DMS 273 (cell line): ENCODE data around the gene NSD2.

ENCODE experiments used
- DNase-seq: peaks from one replicate; lab custom pipeline; 2025; ENCODE audit not compliant: unreplicated experiment; lab: John Stamatoyannopoulos, UW

The NSD2 gene

GRCh38 chr4:1940566-1940965 lies 69.4 kb downstream of the NSD2 start:
- no peak for DNase-seq

GRCh38 chr4:1943928-1944327 lies 72.7 kb downstream of the NSD2 start:
- DNase-seq = no peak

- DNase-seq = no peak
Observed at GRCh38 chr4:1945124-1945895, 74.1 kb downstream of the NSD2 start.

- DNase-seq = no peak
Observed at GRCh38 chr4:1945912-1946311, 74.7 kb downstream of the NSD2 start.

GRCh38 chr4:1948232-1948631 lies 77.0 kb downstream of the NSD2 start:
- no peak for DNase-seq

GRCh38 chr4:1948892-1949436 lies 77.8 kb downstream of the NSD2 start:
- DNase-seq = no peak

- no peak for DNase-seq
Observed at GRCh38 chr4:1950369-1950768, 79.2 kb downstream of the NSD2 start.

GRCh38 chr4:1952058-1952700 lies 81.0 kb downstream of the NSD2 start:
- no peak for DNase-seq

- no peak for DNase-seq
Observed at GRCh38 chr4:1952719-1953118, 81.5 kb downstream of the NSD2 start.

GRCh38 chr4:1953335-1953734 lies 82.1 kb downstream of the NSD2 start:
- no peak for DNase-seq

- DNase-seq = no peak
Observed at GRCh38 chr4:1956631-1957030, 85.4 kb downstream of the NSD2 start.

GRCh38 chr4:1958276-1959103 lies 87.3 kb downstream of the NSD2 start:
- DNase-seq = no peak

- DNase-seq = no peak
Observed at GRCh38 chr4:1959104-1959384, 87.9 kb downstream of the NSD2 start.

- no peak for DNase-seq
Observed at GRCh38 chr4:1960170-1960825, 89.1 kb downstream of the NSD2 start.

GRCh38 chr4:1961038-1961437 lies 89.8 kb downstream of the NSD2 start:
- no peak for DNase-seq

GRCh38 chr4:1961563-1961962 lies 90.4 kb downstream of the NSD2 start:
- DNase-seq = peak; percentile 37

GRCh38 chr4:1962980-1963379 lies 91.8 kb downstream of the NSD2 start:
- DNase-seq = no peak

- no peak for DNase-seq
Observed at GRCh38 chr4:1964443-1964842, 93.2 kb downstream of the NSD2 start.

- no peak for DNase-seq
Observed at GRCh38 chr4:1964971-1965370, 93.8 kb downstream of the NSD2 start.

- DNase-seq = no peak
Observed at GRCh38 chr4:1967512-1968149, 96.4 kb downstream of the NSD2 start.
